GM23338 (cell line): Measurements from ENCODE around the gene PCGF3. TPM values are rescaled to one million over a fixed set of nuclear protein-coding genes. Genes with fewer than 3 reads are reported as not detected.

ENCODE experiments used
- ATAC-seq: fragments of 200-7000 bp; cut with Tn5 transposase; 3 replicates; pipeline ENCODE4 v1.9.1; 2020
- DNase-seq: peaks from one replicate; pipeline ENCODE4 v3.0.0-alpha.2; 2015; ENCODE audit warnings: low spot score
- H2AFZ ChIP-seq: fragments of 200-600 bp; sonication (generic); 2 replicates; pipeline ENCODE4 v1.8.0; 2016; ENCODE audit warnings: antibody characterized with exemption, mild to moderate bottlenecking, moderate library complexity
- H3F3A ChIP-seq: fragments of 200-600 bp; sonication (generic); replicated peaks from 2 replicates; pipeline ENCODE4 v1.8.0; 2017; ENCODE audit warnings: antibody characterized with exemption, mixed run types, low read depth
- H3K27ac ChIP-seq: fragments of 200-600 bp; sonication (generic); 2 replicates; pipeline ENCODE4 v1.6.1; 2016; ENCODE audit warnings: low read depth
- H3K27me3 ChIP-seq: fragments of 200-600 bp; sonication (generic); 2 replicates; pipeline ENCODE4 v1.8.0; 2016; ENCODE audit warnings: mild to moderate bottlenecking, mixed run types, moderate library complexity; ENCODE audit not compliant: insufficient read depth
- H3K36me3 ChIP-seq: fragments of 200-600 bp; sonication (generic); 2 replicates; pipeline ENCODE4 v1.8.0; 2016; ENCODE audit warnings: mild to moderate bottlenecking; ENCODE audit not compliant: insufficient read depth
- H3K4me1 ChIP-seq: fragments of 200-600 bp; sonication (generic); 2 replicates; pipeline ENCODE4 v1.8.0; 2016; ENCODE audit warnings: mild to moderate bottlenecking, moderate library complexity; ENCODE audit not compliant: insufficient read depth
- H3K4me2 ChIP-seq: fragments of 200-600 bp; sonication (generic); 2 replicates; pipeline ENCODE4 v1.7.1; 2017; ENCODE audit warnings: mixed run types
- H3K4me3 ChIP-seq: fragments of 200-600 bp; sonication (generic); 2 replicates; pipeline ENCODE4 v1.6.1; 2016; ENCODE audit warnings: mixed run types
- H3K79me2 ChIP-seq: fragments of 200-600 bp; sonication (generic); replicated peaks from 2 replicates; pipeline ENCODE4 v1.8.0; 2017; ENCODE audit warnings: mild to moderate bottlenecking; ENCODE audit not compliant: insufficient read depth
- H3K9me2 ChIP-seq: fragments of 200-600 bp; sonication (generic); 2 replicates; pipeline ENCODE4 v1.8.0; 2017; ENCODE audit not compliant: insufficient read depth
- H4K20me1 ChIP-seq: fragments of 200-600 bp; sonication (generic); replicated peaks from 2 replicates; pipeline ENCODE4 v1.8.0; 2017; ENCODE audit warnings: mild to moderate bottlenecking; ENCODE audit not compliant: insufficient read depth
- H3K27ac Mint-ChIP-seq: 2 replicates; pipeline ENCODE4 v1.8.0; 2020; ENCODE audit warnings: inconsistent platforms, mild to moderate bottlenecking, moderate library complexity, mixed read lengths
- H3K27me3 Mint-ChIP-seq: 3 replicates; pipeline ENCODE4 v1.8.0; 2022; ENCODE audit warnings: low read depth, mild to moderate bottlenecking, moderate library complexity, mixed read lengths, inconsistent platforms; ENCODE audit not compliant: insufficient read depth, poor library complexity
- H3K36me3 Mint-ChIP-seq: 3 replicates; pipeline ENCODE4 v1.8.0; 2021; ENCODE audit warnings: low read depth, mild to moderate bottlenecking, inconsistent platforms, moderate library complexity, mixed read lengths
- H3K4me1 Mint-ChIP-seq: 3 replicates; pipeline ENCODE4 v1.8.0; 2020; ENCODE audit warnings: mild to moderate bottlenecking, inconsistent platforms, mixed read lengths
- H3K4me3 Mint-ChIP-seq: 3 replicates; pipeline ENCODE4 v1.8.0; 2021; ENCODE audit warnings: moderate library complexity, mild to moderate bottlenecking, inconsistent platforms, mixed read lengths
- H3K9me3 Mint-ChIP-seq: 3 replicates; pipeline ENCODE4 v1.8.0; 2020; ENCODE audit warnings: moderate library complexity, mild to moderate bottlenecking, inconsistent platforms, mixed read lengths
- CREB1 ChIP-seq: fragments of 250-450 bp; sonication (Bioruptor Pico); IDR thresholded peaks from 2 replicates; pipeline ENCODE4 v1.5.0; 2020; ENCODE audit warnings: low read depth, mild to moderate bottlenecking, moderate library complexity
- CTCF ChIP-seq, 2 experiments: fragments of 200-600 bp in 1 of 2; sonication (generic) in 1 of 2; conservative IDR thresholded peaks; 2 replicates each; pipeline versions ENCODE4 v1.5.1 to v1.6.1; 2016 to 2017; ENCODE audit warnings: antibody characterized with exemption in 2 of 2, low read depth in 2 of 2, mild to moderate bottlenecking in 2 of 2, moderate library complexity in 1 of 2
- ETS1 ChIP-seq: IDR thresholded peaks from 2 replicates; pipeline ENCODE4 v1.6.1; 2016; ENCODE audit warnings: antibody characterized with exemption
- EZH2 ChIP-seq: fragments of 200-600 bp; sonication (generic); IDR thresholded peaks from one replicate; pipeline ENCODE4 v1.8.0; 2017; ENCODE audit warnings: antibody characterized with exemption, mild to moderate bottlenecking, low read depth; ENCODE audit not compliant: unreplicated experiment
- EZH2phosphoT487 ChIP-seq: fragments of 200-600 bp; sonication (generic); IDR thresholded peaks from one replicate; pipeline ENCODE4 v1.8.1; 2018; ENCODE audit warnings: antibody characterized with exemption; ENCODE audit not compliant: unreplicated experiment
- JUNB ChIP-seq: IDR thresholded peaks from one replicate; pipeline ENCODE4 v1.6.1; 2016; ENCODE audit warnings: antibody characterized with exemption; ENCODE audit not compliant: unreplicated experiment
- NANOG ChIP-seq: IDR thresholded peaks from 2 replicates; pipeline ENCODE4 v1.6.1; 2016; ENCODE audit warnings: antibody characterized with exemption, borderline replicate concordance
- POLR2AphosphoS5 ChIP-seq: IDR thresholded peaks from 2 replicates; pipeline ENCODE4 v1.6.1; 2016; ENCODE audit warnings: antibody characterized with exemption, low read depth
- REST ChIP-seq: IDR thresholded peaks from one replicate; pipeline ENCODE4 v1.6.1; 2018; ENCODE audit warnings: antibody characterized with exemption; ENCODE audit not compliant: unreplicated experiment
- STAT1 ChIP-seq: IDR thresholded peaks from one replicate; pipeline ENCODE4 v1.6.1; 2016; ENCODE audit warnings: antibody characterized with exemption; ENCODE audit not compliant: unreplicated experiment
- ZNF114 ChIP-seq: fragments of 250-450 bp; sonication (Bioruptor Pico); IDR thresholded peaks from 2 replicates; pipeline ENCODE4 v1.5.0; 2020; ENCODE audit warnings: mild to moderate bottlenecking, moderate library complexity
- ZNF331 ChIP-seq: fragments of 250-450 bp; sonication (Bioruptor Pico); IDR thresholded peaks from 2 replicates; pipeline ENCODE4 v1.5.0; 2020; ENCODE audit warnings: low read depth, mild to moderate bottlenecking, moderate library complexity
- ZNF462 ChIP-seq: fragments of 250-450 bp; sonication (Bioruptor Pico); IDR thresholded peaks from 2 replicates; pipeline ENCODE4 v1.5.0; 2020; ENCODE audit warnings: mild to moderate bottlenecking, moderate library complexity
- polyA plus RNA-seq: library from polyadenylated mRNA; unstranded; fragments of >200 nt; fragmentation: Nextera tagmentation; extraction: Ambion mirVana; gene quantifications from 2 replicates; pipeline ENCODE4 v1.2.1, GENCODE V29; 2016
- total RNA-seq: library from RNA; depleted of rRNA; stranded (reverse); fragments of >200 nt; shearing (Covaris generic); gene quantifications from 2 replicates; pipeline ENCODE4 v1.2.3, GENCODE V29; 2014

PCGF3 gene
- total and polyA plus RNA-seq, 2 experiments from 2014 or later = 33.1 to 49.0 TPM

- Histone ChIP-seq H3K9me2 (no peaks in the 10 kb centered on the region), H3K4me2 (no peak overlapping the region), H3K36me3 (no peaks in the 10 kb centered on the region), H3K27ac (no peak overlapping the region), H3F3A (no peaks in the 10 kb centered on the region), H3K27me3 (peaks cover 24% of the 10 kb centered on the region; the same call in 1 of the 2 replicates), H3K4me1 (no peaks in the 10 kb centered on the region), H2AFZ (no peak overlapping the region), H3K79me2 (no peaks in the 10 kb centered on the region), H4K20me1 (no peaks in the 10 kb centered on the region), H3K4me3 (no peak overlapping the region)
- TF ChIP-seq ZNF114 (CRISPR knock-in tag) = no peak
- no peak for TF ChIP-seq CTCF (conservative IDR thresholded peaks at IDR 0.05; ENCODE audit: low read depth in 2 of 2)
- no peak for TF ChIP-seq EZH2phosphoT487
- TF ChIP-seq CREB1 (CRISPR knock-in tag) = no peak
- TF ChIP-seq POLR2AphosphoS5 = no peak
- no peak for TF ChIP-seq STAT1
- TF ChIP-seq NANOG = no peak
- no peak for TF ChIP-seq ETS1
- no peak for TF ChIP-seq JUNB
- no peak for TF ChIP-seq ZNF462
- no peak for TF ChIP-seq REST
- no peak for TF ChIP-seq EZH2
- no peak for TF ChIP-seq ZNF331 (CRISPR knock-in tag)
- ATAC-seq (no peak), DNase-seq (no peak)
- no peak overlapping the region for H3K4me3 Mint-ChIP-seq
- peaks cover 10% of the 10 kb centered on the region; the same call in 2 of the 3 replicates for H3K9me3 Mint-ChIP-seq
- H3K27ac Mint-ChIP-seq = no peak overlapping the region
- no peaks in the 10 kb centered on the region; the same call in 2 of the 3 replicates for H3K4me1 Mint-ChIP-seq
- H3K27me3 Mint-ChIP-seq = peaks cover 2% of the 10 kb centered on the region
- no peaks in the 10 kb centered on the region for H3K36me3 Mint-ChIP-seq
These were observed 98.3 kb downstream of the PCGF3 start for GRCh38 chr4:803884-804283.
